DMS79 (cell line): ENCODE results near the gene COQ3.

Source experiments
- DNase-seq: peaks from one replicate; lab custom pipeline; 2025; lab: John Stamatoyannopoulos, UW

The COQ3 gene, protein sequence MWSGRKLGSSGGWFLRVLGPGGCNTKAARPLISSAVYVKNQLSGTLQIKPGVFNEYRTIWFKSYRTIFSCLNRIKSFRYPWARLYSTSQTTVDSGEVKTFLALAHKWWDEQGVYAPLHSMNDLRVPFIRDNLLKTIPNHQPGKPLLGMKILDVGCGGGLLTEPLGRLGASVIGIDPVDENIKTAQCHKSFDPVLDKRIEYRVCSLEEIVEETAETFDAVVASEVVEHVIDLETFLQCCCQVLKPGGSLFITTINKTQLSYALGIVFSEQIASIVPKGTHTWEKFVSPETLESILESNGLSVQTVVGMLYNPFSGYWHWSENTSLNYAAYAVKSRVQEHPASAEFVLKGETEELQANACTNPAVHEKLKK

DNA sequence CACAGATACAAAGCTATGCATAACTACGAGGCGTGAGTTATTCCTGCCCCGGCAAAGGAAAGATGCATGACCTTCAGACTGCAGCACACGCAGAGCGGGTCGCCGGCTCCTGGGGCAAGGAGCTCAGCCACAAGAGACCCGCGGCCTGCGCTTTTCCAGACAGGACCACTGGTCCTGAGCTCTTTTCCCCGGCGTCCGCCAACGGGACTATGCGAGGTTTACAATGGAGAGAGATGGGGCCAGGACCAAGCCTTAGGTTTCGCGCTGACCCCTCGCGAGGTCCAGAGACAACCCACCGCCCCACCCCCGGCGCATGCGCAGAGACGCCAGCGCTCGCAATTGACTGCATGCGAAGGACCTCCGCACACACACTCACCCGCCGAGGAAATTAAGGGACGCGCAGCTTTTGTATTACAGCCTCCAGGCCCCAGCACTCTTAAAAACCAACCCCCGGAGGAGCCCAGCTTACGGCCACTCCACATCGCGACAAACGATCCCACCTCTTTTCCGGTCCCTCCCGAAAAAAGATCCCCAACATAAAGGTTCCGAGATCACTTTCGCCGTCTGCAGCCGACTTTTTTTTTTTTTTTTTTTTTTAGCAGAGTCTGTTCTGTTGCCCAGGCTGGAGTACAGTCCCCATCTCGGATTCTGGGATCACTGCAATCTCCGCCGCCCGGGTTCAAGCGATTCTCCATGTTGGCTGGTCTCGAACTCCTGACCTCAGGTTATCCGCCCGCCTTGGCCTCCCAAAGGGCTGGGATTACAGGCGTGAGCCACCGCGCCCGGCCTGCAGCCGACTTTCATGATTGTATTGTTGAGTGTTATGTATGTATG, at the start of gene COQ3:
Gene COQ3 (minus strand): TSS at position 498 of the 834 bp plus-strand sequence. CDS start 16 bp downstream, at position 482.
- peak; percentile 81 for DNase-seq

DNA sequence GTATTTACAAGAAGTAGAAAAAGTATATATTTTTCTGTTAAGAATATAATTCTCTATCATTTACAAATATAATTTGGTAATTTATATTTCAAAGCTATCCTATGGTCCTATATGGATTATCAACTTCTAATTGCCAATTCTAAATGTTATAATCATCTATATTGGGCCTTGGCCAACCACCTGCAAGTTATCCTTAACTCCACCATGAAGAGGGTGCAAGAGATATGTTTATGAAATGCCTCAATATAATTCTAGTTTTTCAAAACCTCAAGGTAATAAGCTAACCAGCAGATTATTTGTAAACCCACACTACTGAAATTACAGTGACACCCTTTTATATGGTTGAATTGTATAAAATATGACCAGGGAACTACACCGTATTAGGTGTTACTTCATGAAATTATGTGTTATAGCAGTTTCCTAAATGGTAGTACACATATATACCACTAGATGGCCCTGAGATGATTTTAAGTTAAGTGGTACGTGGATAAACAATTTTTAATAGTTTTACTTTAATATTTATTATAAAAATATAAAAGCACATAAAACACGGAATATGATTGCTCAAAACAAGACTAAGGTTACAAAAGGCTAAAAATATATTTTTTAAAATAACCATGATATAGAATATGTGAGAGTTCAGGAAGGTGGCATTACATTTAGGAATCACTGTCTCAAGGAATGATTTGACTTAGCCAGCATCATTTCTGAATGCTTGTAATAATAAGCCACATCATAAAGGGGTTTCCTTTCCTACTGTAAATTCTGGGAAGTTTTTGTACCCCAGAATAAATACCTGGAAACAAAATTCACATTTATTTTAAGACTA, 40.9 kb upstream of the COQ3 start:
- DNase-seq, result no peak

DNA sequence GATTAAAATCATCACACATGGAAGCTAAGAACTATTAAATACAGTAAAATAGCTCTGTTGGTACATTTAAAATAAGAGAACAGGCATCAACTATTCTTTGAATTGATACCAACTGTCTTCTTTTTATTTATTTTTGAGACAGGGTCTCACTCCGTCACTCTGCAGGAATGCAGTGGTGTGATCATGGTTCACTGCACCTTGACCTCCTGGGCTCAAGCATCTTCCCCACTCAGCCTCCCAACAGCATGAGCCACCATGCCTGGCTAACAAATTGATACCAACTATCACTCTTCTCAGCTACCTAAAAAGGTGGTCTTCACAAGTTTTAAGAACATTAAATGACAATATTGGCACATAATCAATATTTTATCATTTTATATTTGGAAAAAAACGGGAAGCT, 38.9 kb upstream of the COQ3 start:
- no peak for DNase-seq

DNA sequence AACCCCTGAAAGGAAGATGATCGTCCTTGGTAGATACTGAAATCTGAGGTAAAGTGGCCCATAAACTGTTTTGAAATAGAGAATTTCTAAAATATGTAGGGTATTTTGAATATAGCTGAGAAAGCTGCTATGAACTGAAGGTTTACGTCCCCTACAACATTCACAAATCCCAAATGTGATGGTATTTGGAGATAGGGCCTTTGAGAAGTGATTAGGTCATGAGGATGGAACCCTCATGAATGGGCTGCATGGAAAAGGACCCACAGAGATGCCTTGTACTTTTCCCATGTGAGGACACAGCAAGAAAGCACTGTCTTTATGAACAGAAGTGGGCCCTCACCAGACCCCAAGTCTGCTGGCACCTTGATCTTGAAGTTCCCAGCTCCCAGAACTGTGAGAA, 37.9 kb upstream of the COQ3 start:
- DNase-seq, result no peak

DNA sequence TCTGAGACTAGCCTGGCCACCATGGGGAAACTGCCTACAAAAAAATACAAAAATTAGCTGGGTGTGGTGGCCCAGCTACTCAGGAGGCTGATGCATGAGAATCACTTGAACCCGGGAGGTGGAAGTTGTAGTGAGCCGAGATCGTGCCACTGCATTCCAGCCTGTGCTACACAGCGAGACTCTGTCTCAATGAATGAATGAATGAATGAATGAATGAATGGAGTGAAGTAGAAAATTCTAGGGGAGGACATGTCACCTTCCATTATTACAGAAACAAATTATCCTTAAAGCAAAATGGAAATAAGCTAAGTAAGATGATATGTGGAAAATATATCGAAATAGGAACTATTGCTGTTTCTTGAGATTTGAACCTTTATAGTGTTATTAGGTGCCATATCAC, 34.0 kb upstream of the COQ3 start:
- no peak for DNase-seq

DNA sequence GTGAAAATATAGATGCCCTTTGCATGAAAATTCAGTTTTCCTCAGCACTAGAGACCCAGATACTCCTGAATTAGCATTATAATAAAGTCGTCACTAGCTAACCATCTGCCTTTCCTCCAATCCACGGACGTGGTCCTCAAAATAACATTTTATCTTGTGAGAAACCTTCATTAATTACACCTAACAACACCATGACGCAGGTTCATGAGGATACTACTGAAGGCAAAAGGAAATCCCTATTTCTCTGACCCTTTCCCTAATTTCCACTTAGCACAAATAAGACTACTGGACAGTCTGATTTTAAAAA, 32.4 kb upstream of the COQ3 start:
- no peak for DNase-seq

DNA sequence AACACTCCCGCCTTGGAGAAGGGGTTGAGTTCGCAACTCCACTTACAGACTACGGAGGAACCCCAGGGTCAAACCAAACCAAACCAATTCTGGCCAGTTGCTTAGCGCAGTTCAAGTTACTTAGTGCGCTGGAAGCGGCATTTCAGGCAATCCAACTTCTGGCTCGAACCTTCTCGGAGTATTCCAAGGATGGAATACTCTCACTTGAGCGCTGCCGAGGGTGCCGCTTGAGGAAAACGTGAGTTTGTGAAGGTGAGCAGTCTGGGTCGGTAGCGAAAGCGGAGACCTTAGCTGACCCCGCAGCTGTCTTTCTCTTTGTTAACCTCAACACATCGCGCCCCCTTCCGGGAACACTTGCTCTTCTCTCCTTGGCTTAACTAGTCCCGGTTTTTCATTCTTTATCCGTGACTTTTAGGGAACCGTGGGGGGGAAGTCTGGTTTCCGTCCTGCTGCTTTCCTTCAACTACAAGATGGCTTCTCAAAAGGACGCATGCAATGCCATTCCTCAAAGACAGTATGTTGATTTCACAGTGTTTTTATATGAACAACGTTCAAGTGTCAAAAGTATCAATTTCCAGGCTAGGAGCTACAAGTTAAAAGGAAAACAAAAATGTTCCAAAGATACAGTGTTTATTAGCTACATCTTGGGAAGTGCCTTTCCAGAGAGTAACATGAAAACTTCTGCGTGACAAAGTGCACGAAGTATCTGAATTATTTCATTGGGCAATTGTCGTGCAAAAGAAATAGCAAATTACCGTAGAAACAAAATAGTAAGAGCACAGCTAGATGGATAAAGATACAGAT, 31.9 kb upstream of the COQ3 start:
- DNase-seq, result peak; percentile 78

DNA sequence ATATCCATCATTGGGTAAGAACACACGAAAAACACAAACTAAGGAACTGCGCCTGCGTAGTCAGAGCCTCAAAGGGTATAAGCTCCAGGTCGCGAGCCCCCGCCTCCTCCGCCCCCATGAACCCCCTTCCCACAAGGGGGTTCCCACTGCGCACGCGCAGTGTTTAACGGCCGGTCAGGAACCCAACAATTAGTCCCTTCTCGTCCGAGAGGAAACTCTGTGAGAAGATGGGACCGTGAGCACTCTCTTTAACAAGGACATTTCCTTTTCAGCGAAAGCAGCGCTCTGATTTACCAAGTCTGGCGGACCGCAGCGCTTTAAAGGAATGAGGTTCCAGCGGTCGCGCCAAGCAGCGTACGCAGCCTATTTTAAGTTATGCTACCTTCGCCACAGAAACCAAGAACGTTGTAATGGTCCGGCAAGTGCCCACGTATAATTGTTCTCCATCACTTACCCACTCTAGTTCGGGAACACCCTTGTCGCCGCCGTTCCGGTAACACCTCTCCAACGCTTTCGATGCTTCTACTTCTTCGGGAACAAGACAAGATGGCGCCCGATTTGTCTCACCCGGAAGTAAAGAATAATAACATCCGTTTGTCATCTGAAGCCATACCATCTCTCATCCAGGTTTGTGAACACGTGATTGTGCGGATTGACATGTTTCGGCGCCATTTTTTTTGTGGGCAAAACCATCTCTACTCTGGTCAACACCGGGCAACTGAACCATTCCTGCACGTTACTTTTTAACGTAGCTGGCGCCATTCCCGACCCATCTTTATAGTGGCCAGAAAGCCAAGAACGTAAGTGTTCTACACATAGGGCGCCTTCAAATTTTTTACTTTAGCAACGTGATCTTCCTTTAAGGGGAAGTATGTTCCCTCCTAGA, 31.0 kb upstream of the COQ3 start, which contains the start of gene PNISR:
Gene PNISR (minus strand): TSS at position 548 of the 886 bp plus-strand sequence. CDS start 10,649 bp downstream, outside the sequence.
- peak; percentile 97 for DNase-seq

DNA sequence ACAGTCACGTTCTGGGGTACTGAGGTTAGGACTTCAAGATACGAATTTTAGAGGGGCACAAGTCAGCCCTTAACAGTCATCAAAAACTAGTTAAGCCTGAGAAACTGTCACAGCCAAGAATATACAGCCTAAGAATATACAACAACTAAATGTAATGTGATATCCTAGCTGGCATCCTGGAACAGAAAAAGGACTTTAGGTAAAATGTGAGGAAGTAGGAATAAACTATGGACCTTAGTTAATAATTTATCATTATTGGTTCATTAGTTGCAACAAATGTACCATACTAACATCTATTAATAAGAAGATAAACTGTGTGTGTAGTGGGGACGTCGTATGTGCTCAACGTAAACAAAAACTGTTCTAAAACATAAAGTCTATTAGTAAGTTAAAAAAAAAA, 30.0 kb upstream of the COQ3 start:
- DNase-seq, result no peak

DNA sequence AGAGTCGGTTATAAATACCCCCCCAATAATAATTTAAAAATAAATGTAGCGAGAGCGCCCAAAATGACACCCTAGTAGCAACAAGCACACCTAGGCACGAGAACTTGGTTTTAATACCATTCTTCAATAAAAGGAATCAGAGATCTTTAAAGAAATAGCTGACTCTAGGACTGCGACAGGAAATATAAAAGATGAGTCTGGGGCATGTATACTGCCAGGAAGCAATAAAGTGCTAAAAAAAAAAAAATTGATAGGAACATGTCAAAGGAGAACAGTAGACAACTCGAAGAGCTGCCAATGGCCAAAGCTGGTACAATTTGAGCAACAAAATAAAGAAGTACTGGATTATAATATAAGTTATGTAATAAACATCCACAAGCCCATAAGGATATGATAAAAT, 28.9 kb upstream of the COQ3 start:
- no peak for DNase-seq

DNA sequence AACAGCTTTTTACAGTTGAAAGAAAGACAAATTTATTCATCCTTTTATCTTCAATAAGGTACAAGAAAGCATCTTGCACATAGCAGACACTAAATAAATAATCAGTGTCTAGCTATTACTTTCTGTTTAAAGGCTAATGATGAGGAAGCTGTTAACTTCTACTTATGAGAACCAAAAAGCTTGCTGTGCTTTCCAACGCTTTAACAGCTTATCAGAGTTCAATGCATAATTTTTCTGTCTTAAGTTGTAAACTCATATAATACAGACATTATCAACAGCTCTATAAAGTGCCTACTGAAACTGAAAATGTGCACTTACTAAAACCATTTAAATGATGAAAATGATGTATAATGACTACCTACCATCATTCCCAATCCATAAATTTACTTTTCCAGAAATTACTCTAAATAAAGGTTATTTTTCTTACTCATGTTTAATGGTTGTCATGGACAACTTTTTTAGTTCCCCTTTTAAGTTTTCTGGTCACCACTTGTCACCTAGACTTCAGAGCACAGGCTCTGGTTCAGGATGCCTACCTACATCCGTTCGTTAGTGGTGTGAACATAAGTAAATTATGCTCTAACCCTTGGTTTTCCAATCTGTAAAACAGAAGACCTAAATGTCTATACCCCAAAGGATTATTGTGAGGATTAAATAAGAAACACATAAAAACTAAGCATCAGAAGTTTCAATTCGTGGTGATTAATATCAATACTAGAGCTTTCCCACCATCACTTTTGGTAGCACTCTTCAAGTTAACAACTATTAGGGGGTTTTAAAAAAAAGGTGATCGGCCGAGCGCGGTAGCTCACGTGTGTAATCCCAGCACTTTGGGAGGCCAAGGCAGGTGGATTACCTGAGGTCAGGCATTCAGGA, 23.1 kb upstream of the COQ3 start:
- DNase-seq, result no peak

DNA sequence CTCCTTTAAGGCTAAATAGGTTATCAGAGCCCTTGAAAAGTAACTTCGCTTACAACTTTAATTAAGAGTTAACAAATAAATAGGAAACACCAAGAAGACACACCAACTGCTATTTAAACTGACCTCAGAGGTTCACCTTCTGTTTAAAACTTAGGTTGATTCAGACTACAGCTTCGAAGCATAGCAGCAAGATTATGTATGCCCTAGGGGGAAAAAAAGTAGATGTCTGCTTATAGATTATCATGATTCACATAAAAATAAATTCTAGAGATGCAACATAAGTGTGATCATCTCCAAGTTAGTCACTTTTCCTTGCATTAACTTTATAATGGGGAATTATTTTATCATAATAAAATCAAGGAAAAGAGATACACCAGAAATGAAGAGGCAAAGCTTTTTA, 22.2 kb upstream of the COQ3 start:
- no peak for DNase-seq

DNA sequence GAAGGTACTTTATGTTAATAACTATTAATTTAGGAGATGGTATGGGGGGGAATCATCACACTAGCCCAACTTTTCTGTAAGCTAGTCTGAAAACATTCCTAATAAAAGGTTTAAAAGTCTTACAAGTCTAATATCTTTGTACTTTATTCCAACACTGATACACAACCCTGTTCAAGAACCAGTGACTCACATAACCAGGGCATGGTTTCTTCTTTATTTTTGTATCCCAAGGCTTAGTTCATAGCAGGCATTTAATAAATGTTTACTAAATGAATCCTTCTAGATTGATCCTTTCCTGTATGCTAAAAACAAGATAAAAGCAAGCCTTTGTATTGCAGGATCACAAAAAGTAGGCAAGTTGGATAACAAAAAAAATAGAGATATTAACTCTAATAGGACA, 21.5 kb upstream of the COQ3 start:
- DNase-seq, result no peak

DNA sequence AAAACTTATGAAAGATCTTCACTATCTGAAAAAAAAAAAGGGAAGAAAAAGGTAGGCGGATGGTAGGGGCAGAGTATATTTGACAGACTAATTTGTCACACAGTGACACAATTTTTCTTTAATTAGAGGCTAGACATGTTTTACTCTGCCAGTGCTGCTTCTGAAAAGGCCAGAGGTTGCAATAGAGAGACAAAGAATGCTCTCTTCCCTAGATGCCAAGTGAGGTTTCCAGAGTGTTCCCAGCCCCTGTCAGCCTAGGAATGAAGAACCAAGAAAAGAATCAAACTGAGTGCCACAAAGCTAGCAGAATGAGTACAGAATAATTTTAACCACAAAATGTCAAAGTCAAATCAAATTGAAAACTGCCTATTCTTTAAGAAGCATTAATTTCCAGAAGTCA, 18.1 kb upstream of the COQ3 start:
- no peak for DNase-seq

DNA sequence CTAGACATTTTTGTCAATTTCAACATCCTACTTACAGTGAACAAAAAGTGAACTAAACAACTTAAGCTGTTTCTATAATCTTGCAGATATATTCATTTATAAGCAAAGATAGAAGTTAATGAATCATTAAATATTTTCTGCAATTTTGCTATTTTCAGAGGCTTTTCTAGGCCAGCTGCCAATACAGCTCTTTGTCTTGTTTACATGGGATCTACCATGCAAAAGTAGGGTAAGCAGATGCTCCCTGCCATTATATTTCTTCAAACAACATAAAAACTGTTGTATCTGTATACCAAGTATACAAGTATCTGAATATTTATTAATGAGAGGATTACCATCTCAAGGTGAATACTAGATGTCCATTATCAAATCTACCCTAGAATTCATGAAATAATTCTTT, 15.7 kb upstream of the COQ3 start:
- no peak for DNase-seq

DNA sequence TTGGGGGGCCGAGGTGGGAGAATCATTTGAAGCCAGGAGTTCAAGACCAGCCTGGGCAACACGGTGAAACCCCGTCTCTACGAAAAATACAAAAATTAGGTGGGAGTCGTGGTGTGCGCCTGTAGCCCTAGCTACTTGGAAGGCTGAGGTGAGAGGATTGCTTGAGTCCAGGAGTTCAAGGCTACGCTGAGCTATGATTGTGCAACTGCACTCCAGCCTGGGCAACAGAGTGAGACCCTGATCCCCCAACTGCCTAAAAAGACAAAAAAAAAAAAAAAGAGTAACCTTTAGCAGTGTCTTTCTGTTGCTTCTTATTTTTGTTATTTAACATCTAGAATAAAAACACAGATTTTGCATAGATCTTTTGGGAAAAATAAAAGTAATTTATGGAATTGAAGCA, 13.1 kb upstream of the COQ3 start:
- no peak for DNase-seq

DNA sequence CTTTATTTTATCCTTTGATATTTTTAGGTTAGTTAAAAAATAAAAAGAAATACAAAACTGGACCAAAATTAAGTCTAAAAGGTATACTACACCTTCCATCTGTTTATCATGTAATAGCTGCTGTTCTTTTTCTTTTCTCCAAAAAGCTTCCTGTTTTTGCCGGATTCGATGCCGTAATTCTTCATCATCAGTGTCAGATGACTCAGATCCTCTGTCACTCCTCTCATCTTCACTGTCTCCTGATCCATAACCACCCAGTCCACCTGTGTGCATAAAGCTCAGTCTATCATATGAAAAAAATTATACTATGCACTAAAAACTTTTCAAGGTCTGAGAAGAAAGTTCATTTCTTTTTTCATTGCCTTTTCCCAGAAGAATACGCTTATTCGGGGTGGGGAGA, 8.5 kb upstream of the COQ3 start:
- DNase-seq, result no peak

DNA sequence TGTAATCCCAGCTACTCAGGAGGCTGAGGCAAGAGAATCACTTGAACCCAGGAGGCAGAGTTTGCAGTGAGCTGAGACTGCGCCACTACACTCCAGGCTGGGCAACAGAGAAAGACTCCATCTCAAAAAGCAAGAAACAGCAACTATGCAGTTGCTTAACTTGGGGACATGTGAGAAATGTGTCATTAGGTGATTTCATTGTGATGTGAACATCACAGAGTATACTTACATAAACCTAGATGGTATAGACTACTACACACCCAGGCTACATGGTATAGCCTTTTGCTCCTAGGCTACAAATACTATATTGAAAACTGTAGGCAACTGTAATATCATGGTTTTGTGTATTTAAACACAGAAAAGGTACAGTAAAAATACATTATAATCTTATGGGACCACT, 3.3 kb upstream of the COQ3 start:
- DNase-seq, result no peak

DNA sequence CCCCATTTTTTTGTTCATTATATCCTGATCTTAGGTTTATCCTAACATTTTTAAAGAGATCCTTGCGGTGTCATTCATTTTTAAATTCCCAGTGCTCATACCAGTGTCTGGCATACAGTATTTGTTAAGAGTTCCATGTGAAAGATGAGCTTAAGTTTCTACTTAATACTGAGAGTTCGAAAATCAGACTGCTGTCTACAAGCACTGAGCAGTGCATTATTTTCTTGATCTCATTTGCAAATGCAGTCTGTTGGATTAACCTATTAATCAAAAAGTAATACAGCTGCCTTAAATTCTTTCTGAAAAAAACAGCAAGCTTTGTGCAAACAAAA, 663 bp downstream of the COQ3 start:
- DNase-seq, result no peak

DNA sequence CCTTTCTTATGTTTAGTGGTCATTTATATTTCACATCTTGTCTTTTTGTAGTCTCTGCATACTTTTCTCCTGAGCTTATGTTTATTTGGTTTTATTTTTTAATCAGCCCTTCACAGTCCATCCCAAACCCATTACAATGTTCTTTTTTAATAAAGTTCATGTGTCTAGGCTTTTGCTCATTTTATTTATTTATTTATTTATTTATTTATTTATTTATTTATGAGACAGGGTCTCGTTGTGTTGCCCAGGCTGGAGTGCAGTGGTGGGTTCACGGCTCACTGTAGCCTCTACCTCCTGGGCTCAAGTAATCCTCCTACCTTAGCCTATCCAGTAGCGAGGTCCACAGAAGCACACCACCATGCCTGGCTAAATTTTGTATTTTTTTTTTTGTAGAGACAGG, 3.1 kb downstream of the COQ3 start:
- DNase-seq, result no peak
